Ishikawa (cell line): ENCODE data around the gene KCNE3.

Experiments
- EP300 ChIP-seq: IDR thresholded peaks from 2 replicates; pipeline ENCODE4 v1.6.1; 2012; ENCODE audit warnings: borderline replicate concordance
- MAX ChIP-seq: IDR thresholded peaks from 2 replicates; pipeline ENCODE4 v1.6.1; 2012
- RAD21 ChIP-seq: IDR thresholded peaks from 2 replicates; pipeline ENCODE4 v1.6.1; 2012; ENCODE audit warnings: low read depth
- YY1 ChIP-seq: IDR thresholded peaks from 2 replicates; pipeline ENCODE4 v1.6.1; 2012; ENCODE audit warnings: low read depth

- peak; percentile 55; the same call in 1 of the 2 replicates for TF ChIP-seq EP300
- TF ChIP-seq YY1, result no peak
- TF ChIP-seq RAD21, result no peak
- peak; percentile 31 for TF ChIP-seq MAX
These were observed 50.0 kb downstream of the KCNE3 start for GRCh38 chr11:74417379-74417804.
